ENCODE data around the gene USP11. TPM values are rescaled to one million over a fixed set of nuclear protein-coding genes. Genes with fewer than 3 reads are reported as not detected.

USP11 gene
- total and polyA plus RNA-seq, 2 donors (not counting 1 experiment from before 2014, with no cell fraction given): 63.4 to 136 TPM

DNA sequence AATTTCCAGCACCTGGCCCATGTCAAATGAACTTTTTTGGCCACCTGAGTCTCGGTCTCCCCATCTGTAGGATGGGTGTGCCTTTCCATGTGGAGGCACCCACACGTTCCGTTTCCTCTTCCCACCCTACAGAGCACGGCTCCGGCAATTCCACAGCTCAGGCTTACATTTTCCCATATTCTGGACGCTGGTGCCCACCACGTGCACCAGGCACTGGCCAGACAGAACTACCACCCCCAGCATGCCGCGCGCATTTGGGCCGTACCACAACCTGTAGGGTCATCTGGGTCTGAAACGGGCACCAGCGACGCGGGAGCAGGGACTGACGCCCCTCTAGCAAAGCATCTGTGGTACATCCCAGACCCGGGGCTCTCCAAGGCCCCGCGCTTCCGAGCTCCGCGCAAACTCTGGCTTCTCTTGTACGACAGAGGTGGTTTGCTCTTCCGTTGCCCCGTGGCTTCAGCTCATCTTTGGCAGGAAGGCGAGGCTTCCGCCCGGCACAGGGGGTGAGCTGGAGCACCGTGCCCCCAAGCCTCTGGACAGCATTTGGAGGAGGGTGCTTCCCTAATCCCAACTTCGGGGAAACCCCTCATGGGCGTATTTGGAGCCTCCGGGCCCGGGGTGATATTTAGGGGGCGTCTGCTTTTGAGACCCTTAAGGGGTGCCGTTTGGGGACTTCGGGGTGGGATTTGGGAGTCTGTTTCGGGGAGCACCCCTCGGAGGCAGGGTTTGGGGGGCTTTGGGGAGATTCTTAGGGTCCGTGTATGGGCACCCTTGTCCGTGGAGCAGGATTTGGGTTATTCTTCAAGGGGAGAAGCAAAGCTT lies 42.2 kb upstream of the USP11 start:
- no peaks in the 10 kb centered on the region for H3K27me3 Mint-ChIP-seq
- H3K79me2 ChIP-seq (ENCODE audit: control insufficient read depth, insufficient read depth, low read length): peaks cover 24% of the 10 kb centered on the region
- H4K20me1 ChIP-seq (ENCODE audit: control insufficient read depth, insufficient read depth, low read length, poor library complexity, severe bottlenecking): no peaks in the 10 kb centered on the region
- peak overlapping the region; percentile 90 for H3K4me2 ChIP-seq (replicated peaks; ENCODE audit: low read depth, low read length, poor library complexity, severe bottlenecking)
- ATAC-seq (ENCODE audit: low read depth) (peak; percentile 75), DNase-seq (peak; percentile 90)
- H2AFZ ChIP-seq (ENCODE audit: insufficient read depth, low read depth, low read length, poor library complexity, severe bottlenecking): peak overlapping the region; percentile 80
- H3K4me3 Mint-ChIP-seq: peak overlapping the region; percentile 91
- H3K27ac ChIP-seq (ENCODE audit: low read length in 2 of 2): peak overlapping the region; percentile 78 to 84
- POLR2A ChIA-PET: interaction anchor here (0.7 to 1.6 kb wide), 6 partner anchors 27 to 371 kb away, joined by 3 to 11 read pairs (median 6); partner anchors contain the start of genes ARAF, CDK16, NDUFB11 and RBM10
- H3K9ac ChIP-seq (ENCODE audit: low read length): peak overlapping the region; percentile 82
- H3K27me3 ChIP-seq (replicated peaks in 1 of 4; ENCODE audit: control extremely low read depth in 1 of 4, control insufficient read depth in 3 of 4, insufficient read depth in 4 of 4, low read length in 3 of 4): no peaks in the 10 kb centered on the region
- H3K9me3 ChIP-seq (ENCODE audit: control extremely low read depth in 1 of 3, control insufficient read depth in 2 of 3, insufficient read depth in 1 of 3, low read length in 2 of 3): no peaks in the 10 kb centered on the region
- H3K4me1 ChIP-seq (ENCODE audit: control insufficient read depth in 2 of 2, insufficient read depth in 2 of 2, low read length in 2 of 2): peaks cover 26 to 41% of the 10 kb centered on the region in 2 donors
- TF ChIP-seq EZH2 (IDR thresholded peaks at IDR 0.05; ENCODE audit: borderline replicate concordance, insufficient read depth, low read depth, low read length, poor library complexity, severe bottlenecking): no peak
- TF ChIP-seq, protein P1, sequence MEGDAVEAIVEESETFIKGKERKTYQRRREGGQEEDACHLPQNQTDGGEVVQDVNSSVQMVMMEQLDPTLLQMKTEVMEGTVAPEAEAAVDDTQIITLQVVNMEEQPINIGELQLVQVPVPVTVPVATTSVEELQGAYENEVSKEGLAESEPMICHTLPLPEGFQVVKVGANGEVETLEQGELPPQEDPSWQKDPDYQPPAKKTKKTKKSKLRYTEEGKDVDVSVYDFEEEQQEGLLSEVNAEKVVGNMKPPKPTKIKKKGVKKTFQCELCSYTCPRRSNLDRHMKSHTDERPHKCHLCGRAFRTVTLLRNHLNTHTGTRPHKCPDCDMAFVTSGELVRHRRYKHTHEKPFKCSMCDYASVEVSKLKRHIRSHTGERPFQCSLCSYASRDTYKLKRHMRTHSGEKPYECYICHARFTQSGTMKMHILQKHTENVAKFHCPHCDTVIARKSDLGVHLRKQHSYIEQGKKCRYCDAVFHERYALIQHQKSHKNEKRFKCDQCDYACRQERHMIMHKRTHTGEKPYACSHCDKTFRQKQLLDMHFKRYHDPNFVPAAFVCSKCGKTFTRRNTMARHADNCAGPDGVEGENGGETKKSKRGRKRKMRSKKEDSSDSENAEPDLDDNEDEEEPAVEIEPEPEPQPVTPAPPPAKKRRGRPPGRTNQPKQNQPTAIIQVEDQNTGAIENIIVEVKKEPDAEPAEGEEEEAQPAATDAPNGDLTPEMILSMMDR (IDR thresholded peaks at IDR 0.05): no peak
- intact Hi-C loops (cut with micrococcal nuclease): loop anchor here (5.0 kb wide), 2 partner anchors 122 to 462 kb away; partner anchors contain the start of gene ELK1
- peak overlapping the region; percentile 44 to 80 (median 66) for H3K4me3 ChIP-seq (ENCODE audit: control extremely low read depth in 1 of 5, extremely low read depth in 1 of 5, insufficient read depth in 1 of 5, low read depth in 2 of 5, low read length in 4 of 5)
- H3K4me1 Mint-ChIP-seq: peaks cover 40% of the 10 kb centered on the region
- H3K9me3 Mint-ChIP-seq (ENCODE audit: insufficient read depth): no peaks in the 10 kb centered on the region
- CTCF ChIA-PET: interaction anchor here (2.4 to 3.8 kb wide), 2 partner anchors 193 to 333 kb away, joined by 22 to 23 read pairs; no protein-coding TSS in a partner anchor
- H3K27ac Mint-ChIP-seq: peak overlapping the region; percentile 88
- H3K36me3 ChIP-seq (replicated peaks in 1 of 2; ENCODE audit: control extremely low read depth in 1 of 2, control insufficient read depth in 1 of 2, extremely low read depth in 1 of 2, insufficient read depth in 2 of 2, low read length in 1 of 2): peaks cover 0 to 4% of the 10 kb centered on the region in 2 experiments
- WGBS (ENCODE audit: insufficient coverage): 0% methylated on average over 23 of the region's 40 CpGs

Data from B cell (primary cell).